Osteocyte (in vitro differentiated cells): ENCODE measurements around the gene TMC7. TPM values are rescaled to one million over a fixed set of nuclear protein-coding genes. Genes with fewer than 3 reads are reported as not detected.
A peak's percentile ranks its signal among the peaks of the same experiment; 100 is the strongest.
"Not testable (repeated sequence)": the region's sequence is repeated elsewhere in the genome, so short reads cannot be mapped to it uniquely, and the experiment has no call there.

ENCODE experiments used
- DNase-seq: peaks from one replicate; pipeline ENCODE4 v3.0.0; 2021; ENCODE audit warnings: mixed read lengths; ENCODE audit not compliant: unreplicated experiment; ENCODE audit errors: extremely low spot score
- H3K27ac Mint-ChIP-seq: one replicate; pipeline ENCODE4 v1.8.0; 2021; ENCODE audit warnings: mild to moderate bottlenecking, mixed read lengths; ENCODE audit not compliant: unreplicated experiment
- H3K27me3 Mint-ChIP-seq: one replicate; pipeline ENCODE4 v1.8.0; 2021; ENCODE audit warnings: mixed read lengths; ENCODE audit not compliant: unreplicated experiment
- H3K36me3 Mint-ChIP-seq: one replicate; pipeline ENCODE4 v1.8.0; 2021; ENCODE audit warnings: mixed read lengths; ENCODE audit not compliant: unreplicated experiment
- H3K4me1 Mint-ChIP-seq: one replicate; pipeline ENCODE4 v1.8.0; 2021; ENCODE audit warnings: mixed read lengths; ENCODE audit not compliant: unreplicated experiment
- H3K4me3 Mint-ChIP-seq: one replicate; pipeline ENCODE4 v1.8.0; 2021; ENCODE audit warnings: mild to moderate bottlenecking, moderate library complexity, mixed read lengths; ENCODE audit not compliant: unreplicated experiment
- H3K9me3 Mint-ChIP-seq: one replicate; pipeline ENCODE4 v1.8.0; 2021; ENCODE audit warnings: mixed read lengths; ENCODE audit not compliant: unreplicated experiment
- CTCF ChIP-seq: fragments of 200-600 bp; sonication (generic); IDR thresholded peaks from 2 replicates; pipeline ENCODE4 v1.5.0; 2021; ENCODE audit warnings: antibody characterized with exemption, mild to moderate bottlenecking, moderate library complexity
- total RNA-seq: library from RNA; stranded (reverse); gene quantifications from 2 replicates; pipeline ENCODE4 v1.2.1, GENCODE V29; 2021

The TMC7 gene
- total RNA-seq, 1 donor from 2014 or later: 1.2 TPM

- no peaks in the 10 kb centered on the region for H3K36me3 Mint-ChIP-seq
- DNase-seq: no peak
- TF ChIP-seq CTCF: no peak
- peaks cover 8% of the 10 kb centered on the region for H3K27me3 Mint-ChIP-seq
- peaks cover 17% of the 10 kb centered on the region for H3K4me1 Mint-ChIP-seq
- H3K27ac Mint-ChIP-seq: peak overlapping the region; percentile 72
- H3K9me3 Mint-ChIP-seq: no peaks in the 10 kb centered on the region
- peak overlapping the region; percentile 77 for H3K4me3 Mint-ChIP-seq
Measured at GRCh38 chr16:18984435-18985005, 786 bp downstream of the TMC7 start.

- H3K9me3 Mint-ChIP-seq, H3K27ac Mint-ChIP-seq, H3K36me3 Mint-ChIP-seq, H3K4me3 Mint-ChIP-seq, DNase-seq, H3K27me3 Mint-ChIP-seq: not testable (repeated sequence)
- H3K4me1 Mint-ChIP-seq: peaks cover 16% of the 10 kb centered on the region
Measured at GRCh38 chr16:18985256-18985655, 1.5 kb downstream of the TMC7 start.

- not testable (repeated sequence) for H3K36me3 Mint-ChIP-seq, H3K4me3 Mint-ChIP-seq, H3K9me3 Mint-ChIP-seq, H3K27ac Mint-ChIP-seq, DNase-seq, H3K4me1 Mint-ChIP-seq, H3K27me3 Mint-ChIP-seq
Measured at GRCh38 chr16:18991731-18992130, 8.0 kb downstream of the TMC7 start.

GRCh38 chr16:18993531-18993930 is 9.8 kb downstream of the TMC7 start:
- H3K27me3 Mint-ChIP-seq, H3K36me3 Mint-ChIP-seq, DNase-seq, H3K9me3 Mint-ChIP-seq, H3K4me3 Mint-ChIP-seq, H3K27ac Mint-ChIP-seq, H3K4me1 Mint-ChIP-seq: not testable (repeated sequence)

GRCh38 chr16:18994181-18994580 is 10.4 kb downstream of the TMC7 start:
- H3K4me3 Mint-ChIP-seq, H3K36me3 Mint-ChIP-seq, H3K27ac Mint-ChIP-seq, H3K9me3 Mint-ChIP-seq, H3K27me3 Mint-ChIP-seq, DNase-seq: not testable (repeated sequence)
- H3K4me1 Mint-ChIP-seq: peaks cover 13% of the 10 kb centered on the region

- not testable (repeated sequence) for H3K27me3 Mint-ChIP-seq, H3K9me3 Mint-ChIP-seq, H3K36me3 Mint-ChIP-seq, H3K4me3 Mint-ChIP-seq, DNase-seq, H3K27ac Mint-ChIP-seq
- peaks cover 14% of the 10 kb centered on the region for H3K4me1 Mint-ChIP-seq
Measured at GRCh38 chr16:18995406-18995805, 11.7 kb downstream of the TMC7 start.

- H3K9me3 Mint-ChIP-seq, H3K4me3 Mint-ChIP-seq, H3K27ac Mint-ChIP-seq, H3K27me3 Mint-ChIP-seq, H3K36me3 Mint-ChIP-seq, DNase-seq: not testable (repeated sequence)
- H3K4me1 Mint-ChIP-seq: peaks cover 15% of the 10 kb centered on the region
Measured at GRCh38 chr16:18996536-18996935, 12.8 kb downstream of the TMC7 start.

GRCh38 chr16:18997001-18997400 is 13.3 kb downstream of the TMC7 start:
- not testable (repeated sequence) for DNase-seq, H3K36me3 Mint-ChIP-seq, H3K27ac Mint-ChIP-seq, H3K27me3 Mint-ChIP-seq, H3K9me3 Mint-ChIP-seq, H3K4me3 Mint-ChIP-seq
- H3K4me1 Mint-ChIP-seq: peaks cover 18% of the 10 kb centered on the region
